Measurements from ENCODE around the gene PPARG. TPM values are rescaled to one million over a fixed set of nuclear protein-coding genes. Genes with fewer than 3 reads are reported as not detected.

PPARG gene
- total and polyA plus RNA-seq, 2 donors (not counting 3 experiments of a cell fraction or from before 2014, with no cell fraction given): 0.15 to 1.3 TPM

DNA sequence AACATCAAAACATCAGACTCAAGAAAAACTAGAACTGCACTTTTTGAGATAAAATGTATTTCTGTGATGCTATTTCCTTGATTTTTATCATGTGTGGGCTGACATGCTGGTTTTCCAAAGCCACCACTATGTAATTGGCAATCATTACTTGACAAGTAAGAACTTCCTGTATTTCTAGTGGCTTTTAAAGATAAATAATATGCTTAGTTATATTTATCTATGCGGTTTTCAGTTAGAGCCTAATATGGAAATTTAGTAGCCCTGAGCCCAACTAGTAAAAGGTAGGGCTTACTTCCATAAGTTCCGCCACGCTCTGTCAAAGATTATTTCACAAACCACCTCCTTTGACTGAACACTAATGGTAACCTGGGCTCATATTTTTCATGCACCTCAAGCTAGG, 91.6 kb downstream of the PPARG start:
- CTCF ChIA-PET: no interaction called here
- BruUV-seq (replicated peaks): no TSS peak
- H3K4me2 ChIP-seq (ENCODE audit: insufficient read depth, low read length): no peak overlapping the region

More for the DNA sequence above, 91.6 kb downstream of the PPARG start:
- no peaks in the 10 kb centered on the region for H3K4me1 ChIP-seq (ENCODE audit: control insufficient read depth, extremely low read depth, insufficient read depth, low read length)
- no peaks in the 10 kb centered on the region for H3K9me3 ChIP-seq (replicated peaks; ENCODE audit: control insufficient read depth, insufficient read depth, low read length)
- dilution Hi-C loops (cut with MboI; ENCODE audit: extremely low pct_ligation_motif_present, low sequenced_read_pairs): no loop called here
- no peaks in the 10 kb centered on the region for H3K79me2 ChIP-seq (ENCODE audit: control insufficient read depth, insufficient read depth, low read length)
- H3K9me1 ChIP-seq (replicated peaks; ENCODE audit: control insufficient read depth, extremely low read depth, insufficient read depth, low read length): no peaks in the 10 kb centered on the region
- intact Hi-C loops (cut with micrococcal nuclease): no loop called here
- FAIRE-seq (no peak), DNase-seq (ENCODE audit: low read depth, low spot score) (no peak)
- TF ChIP-seq POLR2A (IDR thresholded peaks at IDR 0.05; ENCODE audit: low read depth, low read length) (no peak), EZH2 (IDR thresholded peaks at IDR 0.05; ENCODE audit: borderline replicate concordance, low read depth, low read length, severe bottlenecking) (no peak), FOS (IDR thresholded peaks at IDR 0.05; ENCODE audit: borderline replicate concordance, insufficient read depth, low read length) (no peak), GATA2 (IDR thresholded peaks at IDR 0.05; ENCODE audit: insufficient read depth, insufficient read length, low read depth, low read length) (no peak), POLR2AphosphoS5 (IDR thresholded peaks at IDR 0.05; ENCODE audit: insufficient read depth, low read depth, low read length) (no peak), MYC (IDR thresholded peaks at IDR 0.05; ENCODE audit: low read depth, low read length) (no peak), JUN (IDR thresholded peaks at IDR 0.05; ENCODE audit: borderline replicate concordance, insufficient read depth, insufficient read length, low read depth) (no peak)
- TF ChIP-seq, protein P1, sequence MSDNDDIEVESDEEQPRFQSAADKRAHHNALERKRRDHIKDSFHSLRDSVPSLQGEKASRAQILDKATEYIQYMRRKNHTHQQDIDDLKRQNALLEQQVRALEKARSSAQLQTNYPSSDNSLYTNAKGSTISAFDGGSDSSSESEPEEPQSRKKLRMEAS (IDR thresholded peaks at IDR 0.05; ENCODE audit: insufficient read depth, insufficient read length): no peak
- TF ChIP-seq, protein P2, sequence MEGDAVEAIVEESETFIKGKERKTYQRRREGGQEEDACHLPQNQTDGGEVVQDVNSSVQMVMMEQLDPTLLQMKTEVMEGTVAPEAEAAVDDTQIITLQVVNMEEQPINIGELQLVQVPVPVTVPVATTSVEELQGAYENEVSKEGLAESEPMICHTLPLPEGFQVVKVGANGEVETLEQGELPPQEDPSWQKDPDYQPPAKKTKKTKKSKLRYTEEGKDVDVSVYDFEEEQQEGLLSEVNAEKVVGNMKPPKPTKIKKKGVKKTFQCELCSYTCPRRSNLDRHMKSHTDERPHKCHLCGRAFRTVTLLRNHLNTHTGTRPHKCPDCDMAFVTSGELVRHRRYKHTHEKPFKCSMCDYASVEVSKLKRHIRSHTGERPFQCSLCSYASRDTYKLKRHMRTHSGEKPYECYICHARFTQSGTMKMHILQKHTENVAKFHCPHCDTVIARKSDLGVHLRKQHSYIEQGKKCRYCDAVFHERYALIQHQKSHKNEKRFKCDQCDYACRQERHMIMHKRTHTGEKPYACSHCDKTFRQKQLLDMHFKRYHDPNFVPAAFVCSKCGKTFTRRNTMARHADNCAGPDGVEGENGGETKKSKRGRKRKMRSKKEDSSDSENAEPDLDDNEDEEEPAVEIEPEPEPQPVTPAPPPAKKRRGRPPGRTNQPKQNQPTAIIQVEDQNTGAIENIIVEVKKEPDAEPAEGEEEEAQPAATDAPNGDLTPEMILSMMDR (IDR thresholded peaks at IDR 0.05; ENCODE audit: extremely low read depth in 1 of 2, insufficient read depth in 1 of 2, low read depth in 1 of 2, low read length in 2 of 2): no peak
- no peaks in the 10 kb centered on the region for H3K27me3 ChIP-seq (ENCODE audit: control insufficient read depth in 2 of 2, insufficient read depth in 2 of 2, low read length in 2 of 2)
- H2AFZ ChIP-seq (ENCODE audit: low read depth, low read length): no peak overlapping the region
- no peak overlapping the region for H3K9ac ChIP-seq (replicated peaks; ENCODE audit: extremely low read depth, insufficient read depth, low read length)
- H3K27ac ChIP-seq (ENCODE audit: insufficient read depth, low read depth, low read length): no peak overlapping the region
- H3K36me3 ChIP-seq (ENCODE audit: control insufficient read depth in 2 of 2, extremely low read depth in 1 of 2, insufficient read depth in 2 of 2, low read length in 2 of 2): no peaks in the 10 kb centered on the region
- no peaks in the 10 kb centered on the region for H4K20me1 ChIP-seq (replicated peaks; ENCODE audit: control insufficient read depth, extremely low read depth, insufficient read depth, low read length)
- no peak overlapping the region for H3K4me3 ChIP-seq (replicated peaks in 1 of 3; ENCODE audit: insufficient read depth in 1 of 3, low read depth in 1 of 3, low read length in 3 of 3)
- POLR2A ChIA-PET: no interaction called here

Measured in endothelial cell of umbilical vein (primary cell).